Endothelial cell of umbilical vein (primary cell): ENCODE data around the gene ITGA1. TPM values are rescaled to one million over a fixed set of nuclear protein-coding genes. Genes with fewer than 3 reads are reported as not detected.

Source experiments
- BruUV-seq: library from RNA; stranded (reverse); fragments of 400-500 nt; replicated peaks from 2 replicates; lab custom pipeline; 2021; lab: Mats Ljungman, UMichigan
- CTCF ChIA-PET: fragments of 300-600, 350-600 bp; sonication (Branson Sonifier 250); formaldehyde crosslinking; loops from one replicate; lab custom pipeline; 2021; ENCODE audit warnings: antibody characterized with exemption, inconsistent platforms; lab: Charles Lee
- POLR2A ChIA-PET: fragments of 300-600, 350-600 bp; sonication (Branson Sonifier 250); formaldehyde crosslinking; loops from one replicate; lab custom pipeline; 2021; ENCODE audit warnings: antibody characterized with exemption, inconsistent platforms; lab: Charles Lee
- DNase-seq: peaks from one replicate; pipeline ENCODE4 v3.0.0-alpha.2; 2011; ENCODE audit warnings: low read depth, low spot score
- FAIRE-seq: peaks from 2 replicates; lab custom pipeline; 2011; peaks lifted over from hg19 to GRCh38; lab: Jason Lieb, UNC
- H2AFZ ChIP-seq: 2 replicates; pipeline ENCODE4 v1.6.0; 2012; ENCODE audit warnings: low read depth, low read length, control low read depth, inconsistent platforms
- H3K27ac ChIP-seq: 2 replicates; pipeline ENCODE4 v1.5.1; 2011; ENCODE audit warnings: low read depth, mild to moderate bottlenecking, control low read depth, low read length, moderate library complexity; ENCODE audit not compliant: insufficient read depth
- H3K27me3 ChIP-seq, 2 experiments: 2 replicates each; pipeline versions ENCODE4 v1.6.0 to v1.6.1; 2011; ENCODE audit warnings: low read length in 2 of 2, mixed read lengths in 1 of 2; ENCODE audit not compliant: control insufficient read depth in 2 of 2, insufficient read depth in 2 of 2
- H3K36me3 ChIP-seq, 2 experiments: 2 replicates in 1 of 2; 3 replicates in 1 of 2; pipeline ENCODE4 v1.5.1; 2011; ENCODE audit warnings: low read length in 2 of 2, mild to moderate bottlenecking in 1 of 2, moderate library complexity in 1 of 2; ENCODE audit not compliant: control insufficient read depth in 2 of 2, insufficient read depth in 2 of 2; ENCODE audit errors: extremely low read depth in 1 of 2
- H3K4me1 ChIP-seq: 3 replicates; pipeline ENCODE4 v1.5.1; 2011; ENCODE audit warnings: mild to moderate bottlenecking, low read length; ENCODE audit not compliant: control insufficient read depth, insufficient read depth; ENCODE audit errors: extremely low read depth
- H3K4me2 ChIP-seq: 2 replicates; pipeline ENCODE4 v1.6.1; 2011; ENCODE audit warnings: low read length, control low read depth, mixed read lengths; ENCODE audit not compliant: insufficient read depth
- H3K4me3 ChIP-seq, 3 experiments: fragments of 200-600 bp in 1 of 3; sonication (generic), shearing (Covaris generic) in 1 of 3; replicated peaks in 1 of 3; 2 replicates each; pipeline ENCODE4 v1.5.1; 2011 to 2016; ENCODE audit warnings: control low read depth in 3 of 3, low read length in 3 of 3, mild to moderate bottlenecking in 2 of 3, inconsistent platforms in 1 of 3, low read depth in 1 of 3, moderate library complexity in 1 of 3; ENCODE audit not compliant: insufficient read depth in 1 of 3
- H3K79me2 ChIP-seq: 2 replicates; pipeline ENCODE4 v1.6.0; 2012; ENCODE audit warnings: low read length, inconsistent platforms; ENCODE audit not compliant: control insufficient read depth, insufficient read depth
- H3K9ac ChIP-seq: replicated peaks from 2 replicates; pipeline ENCODE3; 2011; ENCODE audit warnings: low read length, control low read depth; ENCODE audit not compliant: insufficient read depth; ENCODE audit errors: extremely low read depth
- H3K9me1 ChIP-seq: replicated peaks from 3 replicates; pipeline ENCODE4 v1.6.0; 2011; ENCODE audit warnings: mild to moderate bottlenecking, low read length; ENCODE audit not compliant: control insufficient read depth, insufficient read depth; ENCODE audit errors: extremely low read depth
- H3K9me3 ChIP-seq: replicated peaks from 2 replicates; pipeline ENCODE4 v1.5.1; 2012; ENCODE audit warnings: low read length, inconsistent platforms; ENCODE audit not compliant: control insufficient read depth, insufficient read depth
- H4K20me1 ChIP-seq: replicated peaks from 2 replicates; pipeline ENCODE3; 2011; ENCODE audit warnings: mild to moderate bottlenecking, low read length; ENCODE audit not compliant: control insufficient read depth, insufficient read depth; ENCODE audit errors: extremely low read depth
- CTCF ChIP-seq, 2 donors: IDR thresholded peaks; 1 replicate in 1 of 2; 2 replicates in 1 of 2; pipeline ENCODE4 v1.5.1; 2011; ENCODE audit warnings: low read length in 2 of 2, mild to moderate bottlenecking in 2 of 2, moderate library complexity in 2 of 2, control low read depth in 1 of 2, inconsistent platforms in 1 of 2, low read depth in 1 of 2; ENCODE audit not compliant: insufficient read depth in 1 of 2; ENCODE audit errors: extremely low read depth in 1 of 2
- EZH2 ChIP-seq: IDR thresholded peaks from 2 replicates; pipeline ENCODE4 v1.6.1; 2012; ENCODE audit warnings: borderline replicate concordance, low read depth, mild to moderate bottlenecking, moderate library complexity, low read length, inconsistent platforms; ENCODE audit not compliant: severe bottlenecking
- FOS ChIP-seq: IDR thresholded peaks from 2 replicates; pipeline ENCODE4 v1.6.1; 2011; ENCODE audit warnings: mild to moderate bottlenecking, low read length, moderate library complexity, borderline replicate concordance; ENCODE audit not compliant: insufficient read depth
- GATA2 ChIP-seq: IDR thresholded peaks from 2 replicates; pipeline ENCODE4 v1.7.0; 2011; ENCODE audit warnings: low read depth, mild to moderate bottlenecking, moderate library complexity, mixed read lengths, low read length; ENCODE audit not compliant: insufficient read length, insufficient read depth
- JUN ChIP-seq: IDR thresholded peaks from 2 replicates; pipeline ENCODE4 v1.6.1; 2011; ENCODE audit warnings: borderline replicate concordance, low read depth; ENCODE audit not compliant: insufficient read length, insufficient read depth
- MAX ChIP-seq: IDR thresholded peaks from 2 replicates; pipeline ENCODE4 v1.6.1; 2011; ENCODE audit not compliant: insufficient read depth, insufficient read length
- MYC ChIP-seq: IDR thresholded peaks from one replicate; pipeline ENCODE4 v1.6.1; 2011; ENCODE audit warnings: mild to moderate bottlenecking, low read depth, low read length
- POLR2A ChIP-seq: IDR thresholded peaks from 2 replicates; pipeline ENCODE4 v1.6.1; 2012; ENCODE audit warnings: low read depth, mild to moderate bottlenecking, control low read depth, low read length
- POLR2AphosphoS5 ChIP-seq: IDR thresholded peaks from 2 replicates; pipeline ENCODE4 v1.6.1; 2012; ENCODE audit warnings: low read depth, mild to moderate bottlenecking, control low read depth, low read length, moderate library complexity; ENCODE audit not compliant: insufficient read depth
- dilution Hi-C: fragments of 300-500 bp; cut with MboI; formaldehyde crosslinking; loops from one replicate; pipeline ENCODE4 v1.15.0; 2019; ENCODE audit warnings: low sequenced_read_pairs; ENCODE audit not compliant: extremely low pct_ligation_motif_present
- intact Hi-C: fragments of 100-400 bp; cut with micrococcal nuclease; formaldehyde crosslinking; loops from one replicate; pipeline ENCODE4 v1.10.0; 2022
- polyA plus RNA-seq, 4 experiments: library from polyadenylated mRNA; depleted of rRNA in 3 of 4; stranded (reverse) in 3 of 4; unstranded in 1 of 4; fragments of >200 nt; gene quantifications; 2 replicates each; pipeline versions ENCODE4 v1.2.1 to v1.2.3, GENCODE V29; 2011 to 2012; ENCODE audit warnings: missing spikeins in 1 of 4
- total RNA-seq: library from RNA; stranded (reverse); gene quantifications from 2 replicates; pipeline ENCODE4 v1.2.3, GENCODE V29; 2021

ITGA1 gene
- total and polyA plus RNA-seq, 2 donors (not counting 3 experiments of a cell fraction or from before 2014, with no cell fraction given): 0.65 to 1.9 TPM

- Histone ChIP-seq H3K27ac (no peak overlapping the region), H3K9me1 (no peaks in the 10 kb centered on the region), H3K36me3 (no peaks in the 10 kb centered on the region), H3K9me3 (no peaks in the 10 kb centered on the region), H2AFZ (no peak overlapping the region), H4K20me1 (no peaks in the 10 kb centered on the region), H3K4me1 (peaks cover 26% of the 10 kb centered on the region), H3K4me2 (no peak overlapping the region), H3K9ac (no peak overlapping the region), H3K4me3 (no peak overlapping the region), H3K27me3 (no peaks in the 10 kb centered on the region), H3K79me2 (no peaks in the 10 kb centered on the region)
- FAIRE-seq (no peak), DNase-seq (no peak)
- dilution Hi-C loops (no loop called here), intact Hi-C loops (no loop called here)
- BruUV-seq: no TSS peak
- TF ChIP-seq POLR2A: no peak
- no peak for TF ChIP-seq JUN
- no peak for TF ChIP-seq CTCF (IDR thresholded peaks at IDR 0.05; ENCODE audit: extremely low read depth in 1 of 2, insufficient read depth in 1 of 2, low read depth in 1 of 2, low read length in 2 of 2)
- no peak for TF ChIP-seq MYC
- no peak for TF ChIP-seq POLR2AphosphoS5
- TF ChIP-seq EZH2: no peak
- TF ChIP-seq FOS: no peak
- TF ChIP-seq GATA2: no peak
- TF ChIP-seq MAX: no peak
- ChIA-PET POLR2A (no interaction called here), CTCF (interaction anchor here (1.5 to 1.7 kb wide), 2 partner anchors 74 kb away, joined by 5 to 7 read pairs; no protein-coding TSS in a partner anchor)
Observed at GRCh38 chr5:52841114-52841513, 53.4 kb downstream of the ITGA1 start.
